ENCODE results near the gene CXCR1. TPM values are rescaled to one million over a fixed set of nuclear protein-coding genes. Genes with fewer than 3 reads are reported as not detected.

The CXCR1 gene
- total and polyA plus RNA-seq, 2 of the 4 experiments (the other 2 are of a cell fraction), result not detected

DNA sequence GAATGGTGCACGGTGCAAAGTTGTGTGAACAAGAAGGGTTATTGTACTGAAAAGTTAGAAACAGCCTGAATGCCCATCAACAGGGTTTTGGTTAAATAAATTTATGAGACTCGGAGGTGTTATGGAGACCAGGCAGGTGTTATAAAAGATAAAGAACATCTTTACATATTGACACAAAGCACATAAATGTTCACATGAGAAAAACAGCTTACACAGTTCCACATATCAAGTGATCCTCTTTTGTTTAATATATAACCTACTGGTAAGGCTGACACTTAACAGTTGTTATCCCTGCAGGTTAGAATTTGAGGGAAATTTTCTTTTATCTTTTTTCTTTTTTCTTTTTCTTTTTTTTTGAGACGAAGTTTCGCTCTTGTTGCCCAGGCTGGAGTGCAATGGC lies 30.2 kb upstream of the CXCR1 start:
- no peak overlapping the region for H2AK9ac ChIP-seq (replicated peaks; ENCODE audit: low read depth, low read length, poor library complexity)
- TF ChIP-seq SMC3 (IDR thresholded peaks at IDR 0.05; ENCODE audit: low read depth, low read length) (no peak), CEBPB (IDR thresholded peaks at IDR 0.05; ENCODE audit: low read depth, low read length) (no peak), POLR2A (IDR thresholded peaks at IDR 0.05; ENCODE audit: low read depth, low read length) (no peak), MAZ (IDR thresholded peaks at IDR 0.05; ENCODE audit: borderline replicate concordance, low read depth, low read length) (no peak), RFX5 (IDR thresholded peaks at IDR 0.05; ENCODE audit: low read depth, low read length) (no peak), MXI1 (IDR thresholded peaks at IDR 0.05; ENCODE audit: borderline replicate concordance, low read depth, low read length) (no peak), MAFK (IDR thresholded peaks at IDR 0.05; ENCODE audit: low read depth, low read length) (no peak), BHLHE40 (IDR thresholded peaks at IDR 0.05; ENCODE audit: low read depth, low read length) (no peak), CHD1 (IDR thresholded peaks at IDR 0.05; ENCODE audit: low read depth, low read length) (no peak), FOS (IDR thresholded peaks at IDR 0.05; ENCODE audit: low read depth, low read length) (no peak), RAD21 (IDR thresholded peaks at IDR 0.05; ENCODE audit: low read length) (no peak), NFE2L2 (IDR thresholded peaks at IDR 0.05; ENCODE audit: low read depth, low read length) (no peak), RCOR1 (IDR thresholded peaks at IDR 0.05; ENCODE audit: insufficient replicate concordance, low read length) (no peak)
- TF ChIP-seq, protein P1, sequence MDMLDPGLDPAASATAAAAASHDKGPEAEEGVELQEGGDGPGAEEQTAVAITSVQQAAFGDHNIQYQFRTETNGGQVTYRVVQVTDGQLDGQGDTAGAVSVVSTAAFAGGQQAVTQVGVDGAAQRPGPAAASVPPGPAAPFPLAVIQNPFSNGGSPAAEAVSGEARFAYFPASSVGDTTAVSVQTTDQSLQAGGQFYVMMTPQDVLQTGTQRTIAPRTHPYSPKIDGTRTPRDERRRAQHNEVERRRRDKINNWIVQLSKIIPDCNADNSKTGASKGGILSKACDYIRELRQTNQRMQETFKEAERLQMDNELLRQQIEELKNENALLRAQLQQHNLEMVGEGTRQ (IDR thresholded peaks at IDR 0.05; ENCODE audit: low read depth, low read length), result no peak
- TF ChIP-seq, protein P2, sequence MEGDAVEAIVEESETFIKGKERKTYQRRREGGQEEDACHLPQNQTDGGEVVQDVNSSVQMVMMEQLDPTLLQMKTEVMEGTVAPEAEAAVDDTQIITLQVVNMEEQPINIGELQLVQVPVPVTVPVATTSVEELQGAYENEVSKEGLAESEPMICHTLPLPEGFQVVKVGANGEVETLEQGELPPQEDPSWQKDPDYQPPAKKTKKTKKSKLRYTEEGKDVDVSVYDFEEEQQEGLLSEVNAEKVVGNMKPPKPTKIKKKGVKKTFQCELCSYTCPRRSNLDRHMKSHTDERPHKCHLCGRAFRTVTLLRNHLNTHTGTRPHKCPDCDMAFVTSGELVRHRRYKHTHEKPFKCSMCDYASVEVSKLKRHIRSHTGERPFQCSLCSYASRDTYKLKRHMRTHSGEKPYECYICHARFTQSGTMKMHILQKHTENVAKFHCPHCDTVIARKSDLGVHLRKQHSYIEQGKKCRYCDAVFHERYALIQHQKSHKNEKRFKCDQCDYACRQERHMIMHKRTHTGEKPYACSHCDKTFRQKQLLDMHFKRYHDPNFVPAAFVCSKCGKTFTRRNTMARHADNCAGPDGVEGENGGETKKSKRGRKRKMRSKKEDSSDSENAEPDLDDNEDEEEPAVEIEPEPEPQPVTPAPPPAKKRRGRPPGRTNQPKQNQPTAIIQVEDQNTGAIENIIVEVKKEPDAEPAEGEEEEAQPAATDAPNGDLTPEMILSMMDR (conservative IDR thresholded peaks at IDR 0.05; ENCODE audit: low read depth, low read length), result no peak
- TF ChIP-seq, protein P3, sequence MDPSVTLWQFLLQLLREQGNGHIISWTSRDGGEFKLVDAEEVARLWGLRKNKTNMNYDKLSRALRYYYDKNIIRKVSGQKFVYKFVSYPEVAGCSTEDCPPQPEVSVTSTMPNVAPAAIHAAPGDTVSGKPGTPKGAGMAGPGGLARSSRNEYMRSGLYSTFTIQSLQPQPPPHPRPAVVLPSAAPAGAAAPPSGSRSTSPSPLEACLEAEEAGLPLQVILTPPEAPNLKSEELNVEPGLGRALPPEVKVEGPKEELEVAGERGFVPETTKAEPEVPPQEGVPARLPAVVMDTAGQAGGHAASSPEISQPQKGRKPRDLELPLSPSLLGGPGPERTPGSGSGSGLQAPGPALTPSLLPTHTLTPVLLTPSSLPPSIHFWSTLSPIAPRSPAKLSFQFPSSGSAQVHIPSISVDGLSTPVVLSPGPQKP (IDR thresholded peaks at IDR 0.05; ENCODE audit: borderline replicate concordance, low read depth, low read length), result no peak

More for the DNA sequence above, 30.2 kb upstream of the CXCR1 start:
- no peak overlapping the region for H3K9ac ChIP-seq (ENCODE audit: low read depth, low read length)
- H3K4ac ChIP-seq (ENCODE audit: low read depth, low read length), result no peak overlapping the region
- no peaks in the 10 kb centered on the region for H3K4me1 ChIP-seq (ENCODE audit: control insufficient read depth, insufficient read depth, low read length)
- no peak overlapping the region for H4K8ac ChIP-seq (ENCODE audit: low read depth in 2 of 2, low read length in 2 of 2)
- H2AK5ac ChIP-seq (ENCODE audit: low read depth, low read length), result no peak overlapping the region
- H4K20me1 ChIP-seq (ENCODE audit: insufficient read depth, low read length), result no peaks in the 10 kb centered on the region
- POLR2A ChIA-PET (ENCODE audit: unreplicated experiment), result no interaction called here
- H3K56ac ChIP-seq (ENCODE audit: extremely low read depth, insufficient read depth, low read length), result no peak overlapping the region
- no peak overlapping the region for H4K91ac ChIP-seq (ENCODE audit: insufficient read depth, low read depth, low read length)
- no peak overlapping the region for H3K14ac ChIP-seq (replicated peaks; ENCODE audit: low read depth, low read length)
- no TSS peak for BruUV-seq (replicated peaks)
- H3K9me1 ChIP-seq (ENCODE audit: insufficient read depth, low read length), result no peaks in the 10 kb centered on the region
- WGBS, 2 experiments (ENCODE audit: extremely low coverage in 2 of 2, insufficient read length in 1 of 2), result no CpG with 5 or more reads among the region's 4 CpGs
- H3K79me1 ChIP-seq (ENCODE audit: low read depth in 1 of 2, low read length in 2 of 2), result no peaks in the 10 kb centered on the region
- peaks cover 24% of the 10 kb centered on the region for H3K27me3 ChIP-seq (ENCODE audit: control insufficient read depth, insufficient read depth, low read length)
- intact Hi-C loops (cut with micrococcal nuclease) (no loop called here), dilution Hi-C loops (cut with HindIII; ENCODE audit: low sequenced_read_pairs, unreplicated experiment) (no loop called here), in situ Hi-C loops (cut with MboI; ENCODE audit: low sequenced_read_pairs) (no loop called here)
- H3K4me3 ChIP-seq (ENCODE audit: insufficient read depth, low read depth, low read length), result no peak overlapping the region
- H3K9me3 ChIP-seq (ENCODE audit: control insufficient read depth, insufficient read depth, low read length), result no peaks in the 10 kb centered on the region
- H4K5ac ChIP-seq (ENCODE audit: low read depth, low read length), result no peak overlapping the region
- H2BK20ac ChIP-seq (ENCODE audit: low read depth, low read length), result no peak overlapping the region
- H2BK15ac ChIP-seq (ENCODE audit: low read depth, low read length), result no peak overlapping the region
- H3K23ac ChIP-seq (ENCODE audit: low read depth, low read length), result no peak overlapping the region
- DNase-seq (no peak), ATAC-seq (ENCODE audit: low read depth) (no peak)
- H3K18ac ChIP-seq (ENCODE audit: low read depth, low read length), result no peak overlapping the region
- H3K36me3 ChIP-seq (ENCODE audit: control insufficient read depth, insufficient read depth, low read length), result no peaks in the 10 kb centered on the region
- H3K4me2 ChIP-seq (ENCODE audit: low read depth, low read length), result no peak overlapping the region
- CTCF ChIA-PET, result no interaction called here
- no peak overlapping the region for H2BK5ac ChIP-seq (ENCODE audit: low read depth, low read length, poor library complexity, severe bottlenecking)
- no peak overlapping the region for H2BK120ac ChIP-seq (ENCODE audit: low read depth, low read length)
- no peak overlapping the region for H2AFZ ChIP-seq (replicated peaks; ENCODE audit: low read length, poor library complexity)
- H3K27ac ChIP-seq (ENCODE audit: insufficient read depth, low read length), result no peak overlapping the region

All from IMR-90 (cell line).